ENCODE measurements around the gene ADCY6.
"Not testable (repeated sequence)": the region's sequence is repeated elsewhere in the genome, so short reads cannot be mapped to it uniquely, and the experiment has no call there.

Gene ADCY6

GRCh38 chr12:48744251-48745008 is 44.5 kb downstream of the ADCY6 start:
- DNase-seq: no peak

- no peak for DNase-seq
These were observed 49.1 kb downstream of the ADCY6 start for GRCh38 chr12:48739618-48740269.

GRCh38 chr12:48736456-48736855 is 52.4 kb downstream of the ADCY6 start:
- DNase-seq: no peak

- DNase-seq: no peak
These were observed 60.1 kb downstream of the ADCY6 start for GRCh38 chr12:48728807-48729206.

- not testable (repeated sequence) for DNase-seq
These were observed 68.2 kb downstream of the ADCY6 start for GRCh38 chr12:48720737-48721136.

- not testable (repeated sequence) for DNase-seq
These were observed 68.7 kb downstream of the ADCY6 start for GRCh38 chr12:48720171-48720570.

- DNase-seq: not testable (repeated sequence)
These were observed 69.9 kb downstream of the ADCY6 start for GRCh38 chr12:48719002-48719401.

GRCh38 chr12:48717252-48717695 is 71.6 kb downstream of the ADCY6 start:
- no peak for DNase-seq

- peak; percentile 96 for DNase-seq
These were observed 72.2 kb downstream of the ADCY6 start, which contains the start of gene CCNT1 for GRCh38 chr12:48716493-48717251. Gene CCNT1 (minus strand): TSS chr12:48716707. CDS start chr12:48716675, 32 bp downstream.

All from activated gamma-delta T cell (primary cell).